C4-2B (cell line): ENCODE measurements around the gene RNMT.

ENCODE experiments used
- H3K27ac ChIP-seq: fragments of 450-650 bp; 2 replicates; pipeline ENCODE4 v1.5.1; 2017
- CTCF ChIP-seq: fragments of 450-650 bp; conservative IDR thresholded peaks from 2 replicates; pipeline ENCODE4 v1.5.1; 2017; ENCODE audit warnings: mild to moderate bottlenecking
- ZFX ChIP-seq: fragments of 450-650 bp; IDR thresholded peaks from 2 replicates; pipeline ENCODE4 v1.6.1; 2017

RNMT gene

GRCh38 chr18:13696961-13697360 is 29.5 kb upstream of the RNMT start:
- no peak overlapping the region for H3K27ac ChIP-seq
- TF ChIP-seq ZFX = no peak
- TF ChIP-seq CTCF = no peak

DNA sequence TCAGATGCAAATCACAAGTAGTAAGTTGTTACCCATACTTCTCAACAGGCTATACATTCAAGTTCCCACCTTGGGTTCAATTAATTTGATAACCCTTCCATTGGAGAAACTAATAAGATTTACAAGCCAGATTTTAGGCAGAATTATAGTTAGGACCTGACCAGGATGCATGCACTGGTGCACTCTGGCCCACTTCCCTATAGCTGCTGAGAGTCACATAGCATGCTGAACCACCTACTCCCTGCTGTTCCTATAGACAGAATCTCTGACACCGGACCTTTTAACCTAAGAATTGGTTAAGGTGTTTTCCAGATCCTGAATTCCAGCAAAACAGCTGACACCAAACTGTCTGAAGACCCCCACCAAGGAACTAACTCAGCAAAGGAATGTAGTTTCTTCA is 26.3 kb upstream of the RNMT start:
- TF ChIP-seq ZFX = no peak
- no peak for TF ChIP-seq CTCF
- H3K27ac ChIP-seq = no peak overlapping the region

GRCh38 chr18:13703899-13704298 is 22.6 kb upstream of the RNMT start:
- TF ChIP-seq ZFX (no peak), CTCF (no peak)
- no peak overlapping the region for H3K27ac ChIP-seq

GRCh38 chr18:13710414-13710831 is 16.1 kb upstream of the RNMT start:
- H3K27ac ChIP-seq = no peak overlapping the region
- no peak for TF ChIP-seq CTCF
- TF ChIP-seq ZFX = no peak

GRCh38 chr18:13712400-13713131 is 13.9 kb upstream of the RNMT start:
- H3K27ac ChIP-seq = no peak overlapping the region
- no peak for TF ChIP-seq ZFX
- no peak for TF ChIP-seq CTCF

GRCh38 chr18:13713455-13714055 is 12.9 kb upstream of the RNMT start:
- no peak for TF ChIP-seq ZFX
- TF ChIP-seq CTCF = no peak
- H3K27ac ChIP-seq = no peak overlapping the region

DNA sequence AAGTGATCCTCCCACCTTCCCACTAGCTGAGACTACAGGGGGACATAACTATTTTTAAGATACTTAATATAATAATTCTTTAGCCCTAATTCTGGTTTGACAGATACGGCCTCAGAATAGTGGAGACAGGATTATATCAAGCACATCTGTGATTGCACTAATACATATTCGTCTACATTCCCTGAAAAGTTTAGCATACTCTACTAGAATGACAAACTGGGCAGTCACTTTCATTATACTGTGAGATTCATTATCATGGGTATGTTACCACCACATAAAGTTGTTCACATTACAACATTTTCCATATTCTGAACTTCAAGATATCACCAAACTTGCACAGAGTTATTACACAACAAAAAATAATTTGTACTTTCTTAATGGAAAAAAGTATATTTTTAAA is 11.1 kb upstream of the RNMT start:
- no peak for TF ChIP-seq CTCF
- TF ChIP-seq ZFX = no peak

More for the DNA sequence above, 11.1 kb upstream of the RNMT start:
- H3K27ac ChIP-seq = no peak overlapping the region
